H1 (cell line): ENCODE results near the gene FHIP2A. TPM values are rescaled to one million over a fixed set of nuclear protein-coding genes. Genes with fewer than 3 reads are reported as not detected.

Experiments used
- CTCF ChIA-PET: fragments of 300-600 bp; sonication (Branson Sonifier 250); formaldehyde crosslinking; loops from one replicate; lab custom pipeline; 2021; ENCODE audit not compliant: partially characterized antibody; lab: Charles Lee
- POLR2A ChIA-PET: fragments of 300-600 bp; sonication (Branson Sonifier 250); formaldehyde crosslinking; loops from one replicate; lab custom pipeline; 2021; ENCODE audit warnings: inconsistent platforms; ENCODE audit not compliant: partially characterized antibody; lab: Charles Lee
- DNase-seq, 2 experiments: peaks; one replicate each; pipeline versions ENCODE4 v3.0.0 to v3.0.0-alpha.2; 2010 to 2022; ENCODE audit warnings: low spot score in 2 of 2, low read depth in 1 of 2, mixed read lengths in 1 of 2
- FAIRE-seq: peaks from 2 replicates; lab custom pipeline; 2011; peaks lifted over from hg19 to GRCh38; lab: Jason Lieb, UNC
- H2AFZ ChIP-seq: 2 replicates; pipeline ENCODE4 v1.8.1; 2012; ENCODE audit warnings: low read length, inconsistent platforms
- H2AK5ac ChIP-seq: 2 replicates; pipeline ENCODE4 v1.6.1; 2013; ENCODE audit warnings: low read depth, low read length
- H2BK120ac ChIP-seq: replicated peaks from 2 replicates; pipeline ENCODE3; 2013; ENCODE audit warnings: low read depth, low read length, inconsistent platforms
- H2BK12ac ChIP-seq: 2 replicates; pipeline ENCODE4 v1.6.1; 2013; ENCODE audit warnings: low read depth, low read length
- H2BK15ac ChIP-seq: 2 replicates; pipeline ENCODE4 v1.6.1; 2013; ENCODE audit warnings: low read length
- H2BK20ac ChIP-seq: 2 replicates; pipeline ENCODE4 v1.6.1; 2013; ENCODE audit warnings: low read length
- H2BK5ac ChIP-seq: 2 replicates; pipeline ENCODE4 v1.6.1; 2013; ENCODE audit warnings: low read depth, low read length
- H3K14ac ChIP-seq: 2 replicates; pipeline ENCODE4 v1.6.1; 2013; ENCODE audit warnings: inconsistent platforms; ENCODE audit not compliant: insufficient read length
- H3K18ac ChIP-seq: 2 replicates; pipeline ENCODE4 v1.6.1; 2013; ENCODE audit warnings: low read length; ENCODE audit errors: extremely low read depth
- H3K23ac ChIP-seq: 2 replicates; pipeline ENCODE4 v1.6.1; 2013; ENCODE audit warnings: inconsistent platforms; ENCODE audit not compliant: insufficient read length
- H3K23me2 ChIP-seq: 2 replicates; pipeline ENCODE4 v1.6.1; 2013; ENCODE audit warnings: low read depth, low read length
- H3K27ac ChIP-seq: 2 replicates; pipeline ENCODE4 v1.6.1; 2011; ENCODE audit warnings: low read depth, low read length, inconsistent platforms
- H3K27me3 ChIP-seq, 4 experiments: replicated peaks in 1 of 4; 1 replicate in 1 of 4; 2 replicates in 3 of 4; pipeline versions ENCODE4 v1.6.1 to v1.8.1; 2011 to 2013; ENCODE audit warnings: low read length in 3 of 4, mild to moderate bottlenecking in 3 of 4, inconsistent platforms in 2 of 4, mixed read lengths in 2 of 4, moderate library complexity in 1 of 4; ENCODE audit not compliant: control insufficient read depth in 3 of 4, insufficient read depth in 3 of 4; ENCODE audit errors: extremely low read depth in 1 of 4
- H3K36me3 ChIP-seq, 4 experiments: 2 replicates each; pipeline versions ENCODE4 v1.6.1 to v1.8.1; 2011 to 2013; ENCODE audit warnings: mild to moderate bottlenecking in 4 of 4, low read length in 3 of 4, moderate library complexity in 2 of 4, control low read depth in 1 of 4, inconsistent platforms in 1 of 4; ENCODE audit not compliant: insufficient read depth in 4 of 4, control insufficient read depth in 2 of 4
- H3K4ac ChIP-seq: replicated peaks from 2 replicates; pipeline ENCODE3; 2013; ENCODE audit warnings: low read length, low read depth, mixed read lengths, inconsistent platforms; ENCODE audit not compliant: insufficient read length
- H3K4me1 ChIP-seq, 4 experiments: replicated peaks in 1 of 4; 1 replicate in 1 of 4; 2 replicates in 3 of 4; pipeline versions ENCODE4 v1.6.1 to v1.8.1; 2011 to 2013; ENCODE audit warnings: low read length in 3 of 4, inconsistent platforms in 2 of 4, mixed read lengths in 1 of 4; ENCODE audit not compliant: insufficient read depth in 4 of 4, control insufficient read depth in 3 of 4
- H3K4me2 ChIP-seq, 2 experiments: 2 replicates each; pipeline versions ENCODE4 v1.6.1 to v1.8.1; 2011 to 2013; ENCODE audit warnings: low read depth in 2 of 2, low read length in 2 of 2, control low read depth in 1 of 2, inconsistent platforms in 1 of 2, mild to moderate bottlenecking in 1 of 2; ENCODE audit not compliant: insufficient read depth in 1 of 2
- H3K4me3 ChIP-seq, 4 experiments: fragments of 200-600, 300-600 bp in 1 of 4; sonication (generic), shearing (Covaris generic), sonication (Bioruptor Twin) in 1 of 4; 2 replicates each; pipeline versions ENCODE4 v1.5.1 to v1.8.1; 2011 to 2016; ENCODE audit warnings: low read length in 4 of 4, low read depth in 3 of 4, control low read depth in 2 of 4, inconsistent platforms in 2 of 4, mild to moderate bottlenecking in 2 of 4, mixed read lengths in 1 of 4, moderate library complexity in 1 of 4; ENCODE audit not compliant: insufficient read depth in 2 of 4; ENCODE audit errors: extremely low read depth in 1 of 4
- H3K56ac ChIP-seq: replicated peaks from 2 replicates; pipeline ENCODE3; 2013; ENCODE audit warnings: low read depth, mild to moderate bottlenecking, mixed read lengths, low read length, inconsistent platforms; ENCODE audit not compliant: insufficient read length
- H3K79me1 ChIP-seq: 2 replicates; pipeline ENCODE4 v1.6.1; 2013; ENCODE audit warnings: low read depth, low read length, control low read depth
- H3K79me2 ChIP-seq, 2 experiments: 2 replicates each; pipeline versions ENCODE4 v1.6.1 to v1.8.1; 2012 to 2013; ENCODE audit warnings: low read length in 2 of 2, mild to moderate bottlenecking in 2 of 2, inconsistent platforms in 1 of 2; ENCODE audit not compliant: insufficient read depth in 2 of 2, control insufficient read depth in 1 of 2
- H3K9ac ChIP-seq, 4 experiments: replicated peaks in 1 of 4; 1 replicate in 1 of 4; 2 replicates in 3 of 4; pipeline versions ENCODE4 v1.6.1 to v1.8.1; 2011 to 2013; ENCODE audit warnings: low read depth in 3 of 4, low read length in 3 of 4, control low read depth in 2 of 4, mild to moderate bottlenecking in 2 of 4, moderate library complexity in 2 of 4, inconsistent platforms in 1 of 4; ENCODE audit errors: extremely low read depth in 1 of 4
- H3K9me3 ChIP-seq, 2 experiments: 2 replicates each; pipeline versions ENCODE4 v1.6.1 to v1.8.1; 2012 to 2013; ENCODE audit warnings: mild to moderate bottlenecking in 2 of 2, moderate library complexity in 2 of 2, control low read depth in 1 of 2, inconsistent platforms in 1 of 2, low read depth in 1 of 2, low read length in 1 of 2, mixed read lengths in 1 of 2; ENCODE audit not compliant: insufficient read depth in 2 of 2
- H4K20me1 ChIP-seq, 2 experiments: replicated peaks in 1 of 2; 2 replicates each; pipeline versions ENCODE3 to v1.8.1; 2011 to 2013; ENCODE audit warnings: inconsistent platforms in 2 of 2, low read length in 2 of 2, mild to moderate bottlenecking in 1 of 2; ENCODE audit not compliant: insufficient read depth in 2 of 2, control insufficient read depth in 1 of 2
- H4K5ac ChIP-seq: 2 replicates; pipeline ENCODE4 v1.6.1; 2013; ENCODE audit warnings: low read length, low read depth, mixed read lengths, inconsistent platforms; ENCODE audit not compliant: insufficient read length
- H4K8ac ChIP-seq: 2 replicates; pipeline ENCODE4 v1.8.0; 2013; ENCODE audit warnings: mild to moderate bottlenecking, moderate library complexity, low read length, inconsistent platforms; ENCODE audit not compliant: insufficient read depth; ENCODE audit errors: extremely low read depth
- H4K91ac ChIP-seq: replicated peaks from 2 replicates; pipeline ENCODE3; 2013; ENCODE audit warnings: low read length, mixed read lengths, inconsistent platforms; ENCODE audit not compliant: insufficient read length
- EP300 ChIP-seq, 2 experiments: IDR thresholded peaks; 1 replicate in 1 of 2; 2 replicates in 1 of 2; pipeline ENCODE4 v1.6.1; 2011 to 2012; ENCODE audit warnings: low read depth in 2 of 2, low read length in 2 of 2, mild to moderate bottlenecking in 2 of 2, borderline replicate concordance in 1 of 2, inconsistent platforms in 1 of 2, moderate library complexity in 1 of 2
- KDM4A ChIP-seq: IDR thresholded peaks from one replicate; pipeline ENCODE4 v1.7.1; 2012; ENCODE audit warnings: low read depth, mild to moderate bottlenecking, moderate library complexity, low read length, inconsistent platforms; ENCODE audit not compliant: severe bottlenecking
- SAP30 ChIP-seq: fragments of 300-600 bp; sonication (generic); IDR thresholded peaks from 2 replicates; pipeline ENCODE4 v1.7.1; 2012; ENCODE audit warnings: low read length, moderate library complexity, mild to moderate bottlenecking, inconsistent platforms; ENCODE audit not compliant: insufficient read depth, insufficient replicate concordance
- WGBS, 2 experiments: shearing (Covaris generic) in 1 of 2; methylation state at CpG; one replicate each; pipeline versions ENCODE4 v1.1.6 to v1.1.7; 2013 to 2015; ENCODE audit warnings: low lambda C conversion rate in 2 of 2, mixed read lengths in 2 of 2, inconsistent platforms in 1 of 2, low coverage in 1 of 2, missing lambda C conversion rate in 1 of 2; ENCODE audit not compliant: insufficient replicate concordance in 2 of 2, insufficient coverage in 1 of 2, insufficient read length in 1 of 2; ENCODE audit errors: extremely low coverage in 1 of 2, missing lambda C conversion rate in 1 of 2; 5-methylcytosine and 5-hydroxymethylcytosine counted together
- polyA plus RNA-seq, 7 experiments: library from polyadenylated mRNA; depleted of rRNA in 3 of 7; stranded (reverse) in 5 of 7; unstranded in 2 of 7; fragments of >200 nt in 5 of 7; fragments of 200-250 nt in 2 of 7; gene quantifications; 1 replicate in 5 of 7; 2 replicates in 1 of 7; 4 replicates in 1 of 7; pipeline versions ENCODE4 v1.2.1 to v1.2.3, GENCODE V29; 2011 to 2013; ENCODE audit warnings: missing spikeins in 2 of 7, mixed read lengths in 2 of 7
- total RNA-seq: library from RNA; stranded (reverse); fragmentation: NEBNext Ultra II Directional; extraction: Animal tissue kit (Norgen Biotek cat#: 25700); gene quantifications from 2 replicates; pipeline ENCODE4 v1.2.1, GENCODE V29; 2021

FHIP2A gene
- total and polyA plus RNA-seq, 2 of the 8 experiments (the other 6 are each of a cell fraction or from before 2014, with no cell fraction given) = 4.5 to 15.0 TPM

DNA sequence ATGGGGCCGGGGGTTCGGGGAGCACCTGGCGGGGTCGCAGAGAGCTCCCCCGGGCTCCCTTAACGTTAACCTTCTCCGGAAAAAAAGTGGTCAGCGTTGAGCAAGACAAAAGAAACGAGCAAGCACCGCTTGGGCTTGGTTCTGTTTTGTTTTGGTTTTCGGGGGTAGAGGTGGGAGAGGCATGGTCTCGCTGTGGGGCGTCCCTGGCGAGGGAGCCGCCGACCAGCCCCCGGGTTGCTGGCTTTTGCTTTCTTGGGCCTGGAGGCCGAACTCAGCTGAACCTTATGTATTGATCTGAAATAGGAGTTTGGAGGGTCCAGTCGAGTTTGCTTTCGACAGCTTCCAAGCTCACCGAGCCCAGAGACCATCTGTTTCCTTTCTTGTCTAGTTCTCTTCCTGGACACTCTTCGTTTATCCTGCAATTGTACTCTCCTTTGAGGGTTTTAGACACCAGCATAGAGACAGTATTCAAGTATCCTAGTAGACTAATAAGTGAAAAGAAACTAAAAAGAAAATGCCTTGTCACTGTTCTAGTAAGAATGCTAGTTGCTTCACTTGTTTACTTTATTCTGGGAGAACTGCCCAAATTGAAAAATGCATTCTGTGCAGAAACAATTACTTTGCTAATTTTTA is 980 bp downstream of the FHIP2A start:
- H2BK5ac ChIP-seq = no peak overlapping the region

More for the DNA sequence above, 980 bp downstream of the FHIP2A start:
- FAIRE-seq = no peak
- H2BK15ac ChIP-seq = no peak overlapping the region
- H2AK5ac ChIP-seq = no peak overlapping the region
- H3K27me3 ChIP-seq = no peaks in the 10 kb centered on the region
- peak overlapping the region; percentile 73 to 90 for H3K4me2 ChIP-seq
- TF ChIP-seq KDM4A (peak; percentile 8), SAP30 (no peak), EP300 (IDR thresholded peaks at IDR 0.05; ENCODE audit: borderline replicate concordance in 1 of 2, low read depth in 2 of 2, low read length in 2 of 2) (no peak)
- peaks cover 4% of the 10 kb centered on the region; the same call in 1 of the 2 replicates for H3K79me1 ChIP-seq
- no peak overlapping the region for H2BK20ac ChIP-seq
- H3K56ac ChIP-seq = peak overlapping the region; percentile 10
- H4K91ac ChIP-seq = no peak overlapping the region
- H3K23ac ChIP-seq = no peak overlapping the region
- H4K5ac ChIP-seq = peak overlapping the region; percentile 34
- H4K20me1 ChIP-seq = peaks cover 0 to 1% of the 10 kb centered on the region in 2 experiments
- 4% methylated on average over 15 of the region's 22 CpGs; no CpG with 5 or more reads in 1 of the 2 experiments for WGBS, 2 experiments
- peaks cover 0 to 31% of the 10 kb centered on the region in 2 experiments; a peak in 3 of 4 replicates for H3K79me2 ChIP-seq
- peak overlapping the region; percentile 77; the same call in 1 of the 2 replicates for H3K27ac ChIP-seq
- H3K9ac ChIP-seq = peak overlapping the region; percentile 55 to 87 (median 76)
- no peak overlapping the region for H2BK12ac ChIP-seq
- POLR2A ChIA-PET = interaction anchor here (1.2 to 2.5 kb wide), 3 partner anchors 8 to 116 kb away, joined by 3 to 7 read pairs (median 5); partner anchors contain the start of gene TRUB1
- H3K9me3 ChIP-seq = no peaks in the 10 kb centered on the region
- H3K23me2 ChIP-seq = peaks cover 4% of the 10 kb centered on the region; the same call in 1 of the 2 replicates
- no peak for DNase-seq
- peaks cover 0 to 5% (median 0%) of the 10 kb centered on the region in 4 experiments; a peak in 1 of 7 replicates for H3K4me1 ChIP-seq
- CTCF ChIA-PET = interaction anchor here (0.5 to 3.6 kb wide), 14 partner anchors 9 to 308 kb away, joined by 3 to 16 read pairs (median 5); no protein-coding TSS in a partner anchor
- H2BK120ac ChIP-seq = no peak overlapping the region
- H3K14ac ChIP-seq = no peak overlapping the region
- H3K18ac ChIP-seq = no peak overlapping the region
- H3K36me3 ChIP-seq = no peaks in the 10 kb centered on the region
- peak overlapping the region; percentile 21 for H3K4ac ChIP-seq
- H2AFZ ChIP-seq = peak overlapping the region; percentile 17; the same call in 1 of the 2 replicates
- H4K8ac ChIP-seq = no peak overlapping the region
- H3K4me3 ChIP-seq = peak overlapping the region; percentile 62 to 96 (median 80)
